GM04504 (cell line): ENCODE measurements around the gene PKM.
"Not testable (repeated sequence)": the region's sequence is repeated elsewhere in the genome, so short reads cannot be mapped to it uniquely, and the experiment has no call there.

Experiments
- DNase-seq: peaks from one replicate; pipeline ENCODE4 v3.0.0-alpha.2; 2012; ENCODE audit warnings: low read depth

PKM gene

GRCh38 chr15:72231066-72231832 is at the start of gene PKM:
Gene PKM (minus strand): TSS chr15:72231190. CDS start chr15:72219097, 12,093 bp downstream.
- peak; percentile 98 for DNase-seq

- DNase-seq, result no peak
Observed at GRCh38 chr15:72280751-72281150, 49.8 kb upstream of the PKM start.

- no peak for DNase-seq
Observed at GRCh38 chr15:72278737-72279136, 47.7 kb upstream of the PKM start.

- no peak for DNase-seq
Observed at GRCh38 chr15:72276326-72276700, 45.3 kb upstream of the PKM start.

GRCh38 chr15:72275635-72276325 is 44.8 kb upstream of the PKM start:
- DNase-seq, result not testable (repeated sequence)

- DNase-seq, result no peak
Observed at GRCh38 chr15:72272997-72273352, 42.0 kb upstream of the PKM start.

- peak; percentile 94 for DNase-seq
Observed at GRCh38 chr15:72272213-72272996, 41.4 kb upstream of the PKM start, which contains the start of gene PARP6. Gene PARP6 (minus strand): TSS chr15:72272554. CDS start chr15:72267477, 5,077 bp downstream.

GRCh38 chr15:72271895-72272212 is 40.9 kb upstream of the PKM start:
- no peak for DNase-seq

- DNase-seq, result no peak
Observed at GRCh38 chr15:72271221-72271620, 40.2 kb upstream of the PKM start.

DNA sequence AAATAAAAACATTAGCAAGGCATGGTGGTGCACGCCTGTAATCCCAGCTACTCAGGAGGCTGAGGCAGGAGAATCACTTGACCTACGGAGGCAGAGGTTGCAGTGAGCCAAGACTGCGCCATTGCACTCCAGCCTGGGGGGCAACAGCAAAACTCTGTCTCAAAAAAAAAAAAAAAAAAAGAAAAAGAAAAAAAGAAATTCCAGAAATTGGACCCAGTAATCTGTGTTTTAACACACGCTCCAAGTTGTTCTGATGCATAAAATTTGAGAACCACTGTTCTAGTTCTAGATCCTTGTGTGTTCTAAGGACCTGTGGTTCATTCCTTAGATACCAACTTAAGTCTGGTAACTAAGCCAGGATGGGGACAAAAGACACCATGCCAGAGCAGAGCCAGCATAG is 38.7 kb upstream of the PKM start:
- no peak for DNase-seq

DNA sequence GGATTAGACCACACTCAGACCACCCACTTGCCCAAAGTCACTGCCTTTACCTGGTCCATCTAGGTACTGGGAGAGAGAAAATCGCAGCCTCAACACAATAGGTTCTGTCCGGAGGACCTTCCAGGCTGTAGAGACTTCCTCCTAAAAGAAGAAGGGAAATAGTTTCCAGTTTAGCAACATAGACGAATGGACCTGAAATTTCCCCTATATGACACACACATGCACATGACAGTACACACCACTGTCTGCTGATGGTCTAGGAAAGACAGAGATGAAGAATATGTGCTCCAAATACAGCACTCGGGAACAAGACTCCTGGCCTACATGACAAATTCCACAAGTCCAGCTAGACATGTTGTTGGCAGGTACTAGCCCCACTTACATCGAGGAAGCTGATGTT is 34.0 kb upstream of the PKM start:
- no peak for DNase-seq

DNA sequence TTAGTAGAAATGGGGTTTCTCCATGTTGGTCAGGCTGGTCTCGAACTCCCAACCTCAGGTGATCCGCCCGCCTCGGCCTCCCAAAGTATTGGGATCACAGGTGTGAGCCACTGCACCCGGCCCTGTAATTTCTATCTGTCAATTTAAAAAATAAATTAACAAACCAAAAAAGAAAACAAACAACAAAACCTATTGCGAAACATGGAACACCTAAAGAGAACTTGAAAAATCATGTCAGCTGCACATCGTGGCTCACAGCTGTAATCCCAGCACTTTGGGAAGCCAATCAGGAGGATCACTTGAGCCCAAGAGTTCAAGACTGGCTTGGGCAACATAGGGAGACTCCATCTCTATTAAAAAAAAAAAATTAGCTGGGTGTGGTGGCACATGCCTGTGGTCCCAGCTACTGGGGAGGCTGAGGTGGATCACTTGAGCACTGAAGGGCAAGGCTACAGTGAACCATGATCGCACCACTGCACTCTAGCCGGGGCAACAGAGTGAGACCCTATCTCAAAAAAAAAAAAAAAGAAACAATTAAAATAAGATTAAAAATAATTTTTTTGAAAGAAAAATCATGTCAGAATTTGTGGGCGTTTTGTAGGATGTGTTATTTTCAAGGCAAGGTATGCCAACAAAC is 21.8 kb upstream of the PKM start:
- no peak for DNase-seq

- DNase-seq, result no peak
Observed at GRCh38 chr15:72249142-72249810, 18.3 kb upstream of the PKM start.

- DNase-seq, result no peak
Observed at GRCh38 chr15:72248514-72248913, 17.5 kb upstream of the PKM start.

DNA sequence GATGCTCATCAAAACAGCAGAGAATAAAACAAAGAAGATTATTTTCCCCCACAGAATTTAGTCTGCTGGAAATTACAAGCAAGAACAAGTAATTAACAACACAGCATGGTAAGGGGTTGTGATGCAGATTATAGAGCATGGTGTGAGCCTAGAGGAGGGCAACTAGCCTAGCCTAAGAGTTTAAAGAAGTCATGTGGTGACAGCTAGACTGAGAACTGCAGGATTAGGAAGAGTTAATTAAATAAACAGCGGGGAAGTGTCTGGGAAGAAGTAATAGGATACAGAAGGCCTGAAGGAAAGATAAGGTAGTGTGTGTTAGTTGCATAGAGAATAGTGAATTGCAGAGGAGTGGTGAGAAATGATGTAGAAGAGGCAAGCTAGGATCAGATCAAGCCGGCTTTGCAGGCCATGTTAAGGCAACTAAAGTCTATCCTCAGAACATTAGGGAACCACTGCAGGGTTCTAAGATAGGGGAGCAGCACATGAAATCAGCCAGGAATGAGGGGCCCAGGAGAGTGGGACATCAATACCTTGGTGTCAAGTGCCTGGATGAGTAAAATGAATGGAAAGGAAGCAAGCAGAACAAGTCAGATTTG is 11.9 kb upstream of the PKM start:
- no peak for DNase-seq

GRCh38 chr15:72239652-72240051 is 8.7 kb upstream of the PKM start:
- no peak for DNase-seq

GRCh38 chr15:72238586-72238985 is 7.6 kb upstream of the PKM start:
- DNase-seq, result no peak

DNA sequence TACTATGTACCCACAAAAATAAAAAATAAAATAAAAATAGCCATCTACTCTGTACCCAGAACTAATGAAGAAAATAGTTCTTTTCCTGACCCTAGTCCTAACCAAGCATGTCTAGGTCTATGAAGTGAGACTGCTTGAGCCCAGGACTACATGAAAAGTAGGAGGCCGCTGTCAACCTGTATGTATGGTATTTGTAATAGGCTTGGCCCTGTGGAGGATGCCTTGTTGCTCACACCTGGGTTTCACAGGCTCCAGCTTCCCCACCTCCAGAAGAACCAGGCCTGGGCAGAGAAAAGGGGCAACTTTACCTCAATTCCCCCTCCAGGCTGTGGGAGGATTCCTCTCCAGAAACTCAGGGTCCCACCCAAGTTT is 6.8 kb upstream of the PKM start:
- DNase-seq, result no peak

DNA sequence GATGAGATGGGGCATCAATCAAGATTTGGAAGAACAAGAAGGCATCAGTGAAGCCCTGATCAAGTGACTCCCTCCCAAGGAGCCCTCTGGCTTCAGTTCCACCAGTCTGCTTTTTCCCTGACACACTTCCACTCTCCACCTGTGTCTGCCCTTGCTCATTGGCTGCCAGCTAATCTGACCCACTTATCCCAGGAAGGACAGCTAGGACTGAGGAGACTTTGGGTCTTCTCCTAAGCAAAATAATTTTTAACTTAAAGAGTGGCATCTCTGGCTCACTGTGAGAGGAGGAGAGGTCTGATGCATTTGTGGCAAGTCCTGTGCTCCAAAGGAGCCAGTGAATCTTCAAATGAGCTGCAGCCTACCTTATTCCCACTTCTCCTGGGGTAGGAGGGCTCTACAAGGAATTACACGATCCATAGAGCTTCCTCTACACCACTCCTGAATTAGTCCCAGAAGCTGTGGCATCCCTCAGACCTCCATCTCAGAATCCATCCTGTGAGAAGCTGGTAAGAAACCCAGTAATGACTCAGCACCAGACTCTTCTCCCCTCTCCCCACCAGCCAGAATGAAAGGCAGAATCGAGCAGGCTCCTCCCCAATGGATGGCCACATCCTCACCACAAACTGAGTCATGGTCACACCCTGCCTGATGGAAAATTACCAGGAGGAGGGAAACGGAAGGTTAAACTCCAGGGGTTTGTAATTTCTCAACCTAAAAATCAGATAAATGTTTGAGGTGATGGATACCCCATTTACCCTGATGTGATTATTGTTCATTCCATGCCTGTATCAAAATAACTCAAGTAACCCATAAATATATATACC is 6.3 kb upstream of the PKM start:
- peak; percentile 97 for DNase-seq

GRCh38 chr15:72236381-72237003 is 5.5 kb upstream of the PKM start:
- DNase-seq, result no peak
